Measurements from ENCODE around the gene CD81. TPM values are rescaled to one million over a fixed set of nuclear protein-coding genes. Genes with fewer than 3 reads are reported as not detected.

CD81 gene
- total RNA-seq, 2 donors from 2014 or later: 498 to 842 TPM

DNA sequence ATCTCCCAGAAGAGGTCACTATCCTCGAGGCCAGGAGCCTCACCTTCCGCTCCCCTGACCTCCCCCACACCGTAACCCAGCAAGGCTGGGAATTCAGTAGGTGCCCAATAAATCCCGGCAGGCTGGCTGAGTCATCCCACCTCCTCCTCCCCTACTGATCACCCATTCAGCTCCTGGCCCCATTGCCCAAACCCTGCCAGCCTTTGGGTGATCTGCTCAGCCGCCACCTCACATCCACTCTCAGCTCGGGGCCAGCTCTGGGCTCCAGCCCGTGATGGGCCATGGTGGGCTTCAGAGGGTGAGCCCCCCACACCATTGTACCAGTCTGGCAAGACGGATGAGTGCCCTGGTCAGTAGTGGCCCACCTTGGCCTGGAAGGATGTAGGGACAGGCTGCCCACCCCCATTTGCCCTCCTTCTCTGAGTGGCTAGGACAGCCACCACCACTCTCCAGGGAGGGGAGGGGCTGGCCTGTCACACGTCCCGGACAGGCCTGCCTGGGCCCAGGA is 59.0 kb downstream of the CD81 start:
- H3K27me3 ChIP-seq (replicated peaks; ENCODE audit: insufficient read depth): no peaks in the 10 kb centered on the region
- no peaks in the 10 kb centered on the region for H3K9me3 ChIP-seq
- ATAC-seq (ENCODE audit: insufficient number of reproducible peaks, low FRiP score, low read depth) (no peak), DNase-seq (ENCODE audit: low spot score) (no peak)
- no peak overlapping the region for H3K27ac ChIP-seq
- TF ChIP-seq, protein P1, sequence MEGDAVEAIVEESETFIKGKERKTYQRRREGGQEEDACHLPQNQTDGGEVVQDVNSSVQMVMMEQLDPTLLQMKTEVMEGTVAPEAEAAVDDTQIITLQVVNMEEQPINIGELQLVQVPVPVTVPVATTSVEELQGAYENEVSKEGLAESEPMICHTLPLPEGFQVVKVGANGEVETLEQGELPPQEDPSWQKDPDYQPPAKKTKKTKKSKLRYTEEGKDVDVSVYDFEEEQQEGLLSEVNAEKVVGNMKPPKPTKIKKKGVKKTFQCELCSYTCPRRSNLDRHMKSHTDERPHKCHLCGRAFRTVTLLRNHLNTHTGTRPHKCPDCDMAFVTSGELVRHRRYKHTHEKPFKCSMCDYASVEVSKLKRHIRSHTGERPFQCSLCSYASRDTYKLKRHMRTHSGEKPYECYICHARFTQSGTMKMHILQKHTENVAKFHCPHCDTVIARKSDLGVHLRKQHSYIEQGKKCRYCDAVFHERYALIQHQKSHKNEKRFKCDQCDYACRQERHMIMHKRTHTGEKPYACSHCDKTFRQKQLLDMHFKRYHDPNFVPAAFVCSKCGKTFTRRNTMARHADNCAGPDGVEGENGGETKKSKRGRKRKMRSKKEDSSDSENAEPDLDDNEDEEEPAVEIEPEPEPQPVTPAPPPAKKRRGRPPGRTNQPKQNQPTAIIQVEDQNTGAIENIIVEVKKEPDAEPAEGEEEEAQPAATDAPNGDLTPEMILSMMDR (IDR thresholded peaks at IDR 0.05): no peak
- no peaks in the 10 kb centered on the region for H3K4me1 ChIP-seq (ENCODE audit: control insufficient read depth in 1 of 2, low read depth in 2 of 2)
- H3K4me3 ChIP-seq: no peak overlapping the region
- no peaks in the 10 kb centered on the region for H3K36me3 ChIP-seq

DNA sequence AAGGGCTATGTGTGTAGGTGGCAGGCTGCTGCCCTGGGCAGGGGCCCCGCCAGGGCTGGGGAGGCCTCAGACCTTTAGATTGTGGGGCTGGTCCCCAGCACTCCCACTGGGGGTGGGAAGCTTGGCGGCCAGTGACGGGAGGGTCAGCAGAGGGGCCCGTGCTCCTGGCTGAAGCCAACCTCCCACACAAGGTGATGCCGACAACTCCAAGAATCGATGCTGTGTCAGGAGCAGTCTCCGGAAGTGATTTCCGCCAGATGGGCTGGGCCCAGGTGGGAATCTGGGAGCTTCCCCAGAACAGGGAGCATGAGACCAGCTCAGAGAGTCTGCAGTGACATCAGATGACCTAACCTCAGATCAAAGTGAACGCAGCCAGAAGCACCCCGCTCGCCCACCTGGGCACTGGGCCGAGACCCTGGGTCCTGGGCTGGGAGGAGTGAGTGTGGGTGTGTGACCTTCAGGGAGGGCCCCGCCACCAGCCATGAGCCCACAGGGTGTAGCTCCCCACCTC is 59.5 kb downstream of the CD81 start:
- no peak overlapping the region for H3K4me3 ChIP-seq
- ATAC-seq (ENCODE audit: insufficient number of reproducible peaks, low FRiP score, low read depth): no peak
- DNase-seq (ENCODE audit: low spot score): no peak
- H3K36me3 ChIP-seq: no peaks in the 10 kb centered on the region
- no peaks in the 10 kb centered on the region for H3K4me1 ChIP-seq (ENCODE audit: control insufficient read depth in 1 of 2, low read depth in 2 of 2)
- TF ChIP-seq, protein P1 (IDR thresholded peaks at IDR 0.05): no peak
- H3K27ac ChIP-seq: no peak overlapping the region
- H3K9me3 ChIP-seq: no peaks in the 10 kb centered on the region
- H3K27me3 ChIP-seq (replicated peaks; ENCODE audit: insufficient read depth): no peaks in the 10 kb centered on the region

DNA sequence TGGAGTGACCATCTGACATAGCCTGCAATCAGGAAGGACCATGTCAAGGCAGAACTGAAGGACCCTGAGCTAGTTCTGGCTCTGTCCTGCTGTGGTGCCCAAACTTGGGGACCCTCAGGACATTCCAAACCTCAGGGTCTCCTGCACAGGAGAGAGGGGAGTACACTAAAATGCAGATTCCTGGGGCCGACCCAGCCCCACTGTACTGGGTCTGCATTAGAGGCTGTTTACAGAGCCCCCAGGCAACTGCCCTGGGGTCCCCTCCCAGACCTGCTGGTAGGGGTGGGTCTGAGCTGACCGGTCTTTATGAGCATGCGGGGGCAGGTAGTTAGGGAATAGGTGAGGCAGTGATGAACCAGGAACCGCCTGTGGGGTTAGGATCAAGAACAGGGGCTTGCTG is 60.4 kb downstream of the CD81 start:
- Histone ChIP-seq H3K36me3 (no peaks in the 10 kb centered on the region), H3K27me3 (replicated peaks; ENCODE audit: insufficient read depth) (no peaks in the 10 kb centered on the region)

DNA sequence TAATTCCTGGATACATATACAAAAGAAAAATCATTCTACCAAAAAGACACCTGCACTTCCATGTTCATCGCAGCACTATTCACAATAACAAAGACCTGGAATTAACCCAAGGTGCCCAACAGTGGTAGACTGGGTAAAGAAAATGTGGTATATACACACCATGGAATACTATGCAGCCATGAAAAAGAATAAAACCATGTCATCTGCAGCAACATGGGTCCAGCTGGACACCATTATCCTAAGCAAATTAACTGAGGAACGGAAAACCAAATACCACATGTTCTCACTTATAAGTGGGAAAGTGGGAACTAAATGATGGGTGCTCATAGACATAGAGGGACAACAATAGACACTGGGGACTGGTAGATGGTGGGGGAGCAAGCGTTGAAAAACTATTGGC is 62.7 kb downstream of the CD81 start:
- H3K36me3 ChIP-seq: no peaks in the 10 kb centered on the region
- no peaks in the 10 kb centered on the region for H3K4me1 ChIP-seq (ENCODE audit: control insufficient read depth in 1 of 2, low read depth in 2 of 2)
- H3K4me3 ChIP-seq: no peak overlapping the region
- H3K27ac ChIP-seq: no peak overlapping the region
- TF ChIP-seq, protein P1 (IDR thresholded peaks at IDR 0.05): no peak
- no peaks in the 10 kb centered on the region for H3K9me3 ChIP-seq
- no peaks in the 10 kb centered on the region for H3K27me3 ChIP-seq (replicated peaks; ENCODE audit: insufficient read depth)
- ATAC-seq (ENCODE audit: insufficient number of reproducible peaks, low FRiP score, low read depth): no peak
- DNase-seq (ENCODE audit: low spot score): no peak

More for the DNA sequence above, 60.4 kb downstream of the CD81 start:
- Histone ChIP-seq H3K27ac (no peak overlapping the region), H3K9me3 (no peaks in the 10 kb centered on the region), H3K4me3 (no peak overlapping the region), H3K4me1 (ENCODE audit: control insufficient read depth in 1 of 2, low read depth in 2 of 2) (no peaks in the 10 kb centered on the region)
- ATAC-seq (ENCODE audit: insufficient number of reproducible peaks, low FRiP score, low read depth) (no peak), DNase-seq (ENCODE audit: low spot score) (no peak)
- TF ChIP-seq, protein P1 (IDR thresholded peaks at IDR 0.05): no peak

DNA sequence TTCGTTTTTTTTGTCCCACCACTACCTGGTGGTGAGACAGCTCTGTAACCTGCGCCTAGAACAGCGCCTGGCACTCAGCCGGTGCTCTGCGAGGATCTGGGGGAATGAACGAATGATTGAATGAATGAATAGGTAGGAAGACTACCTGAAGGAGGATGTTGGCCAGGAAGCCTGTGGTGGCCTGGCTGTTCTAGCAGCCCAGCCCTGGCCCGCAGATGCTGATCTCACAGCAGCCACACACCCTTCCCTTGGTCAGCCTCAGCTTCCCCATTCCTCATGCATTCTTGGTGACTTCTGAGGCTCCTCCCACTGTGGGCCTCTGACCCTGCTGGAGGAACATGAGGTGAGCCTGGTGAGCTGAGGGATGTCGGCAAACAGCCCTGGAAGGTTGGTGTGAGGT is 63.5 kb downstream of the CD81 start:
- Histone ChIP-seq H3K4me3 (no peak overlapping the region), H3K27me3 (replicated peaks; ENCODE audit: insufficient read depth) (no peaks in the 10 kb centered on the region), H3K27ac (no peak overlapping the region), H3K4me1 (ENCODE audit: control insufficient read depth in 1 of 2, low read depth in 2 of 2) (no peaks in the 10 kb centered on the region), H3K36me3 (no peaks in the 10 kb centered on the region), H3K9me3 (no peaks in the 10 kb centered on the region)
- DNase-seq (ENCODE audit: low spot score) (no peak), ATAC-seq (ENCODE audit: insufficient number of reproducible peaks, low FRiP score, low read depth) (no peak)
- TF ChIP-seq, protein P1 (IDR thresholded peaks at IDR 0.05): no peak

Measured in thoracic aorta (tissue), 2 donors.